ENCODE data around the gene C1orf116.

DNA sequence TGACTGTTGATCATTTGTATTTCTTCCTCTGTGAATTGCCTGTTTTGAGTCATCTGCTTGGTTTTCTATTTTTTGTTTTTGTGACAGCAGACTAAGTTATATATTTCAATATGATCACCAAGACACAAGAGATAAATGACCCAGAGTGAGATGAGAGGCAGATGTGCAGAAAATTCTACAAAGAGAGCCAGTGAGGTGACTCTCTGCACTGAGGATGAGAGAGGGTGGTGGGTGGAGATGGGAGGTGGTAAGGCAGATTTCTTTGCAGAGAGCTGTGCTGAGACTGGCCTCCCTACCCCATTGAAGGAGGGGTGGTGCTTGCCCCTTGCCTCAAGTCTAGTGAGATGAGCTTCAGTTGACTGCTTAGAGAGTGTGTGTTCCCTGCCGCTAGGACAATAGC is 44.7 kb downstream of the C1orf116 start:
- TF ChIP-seq, protein P1, sequence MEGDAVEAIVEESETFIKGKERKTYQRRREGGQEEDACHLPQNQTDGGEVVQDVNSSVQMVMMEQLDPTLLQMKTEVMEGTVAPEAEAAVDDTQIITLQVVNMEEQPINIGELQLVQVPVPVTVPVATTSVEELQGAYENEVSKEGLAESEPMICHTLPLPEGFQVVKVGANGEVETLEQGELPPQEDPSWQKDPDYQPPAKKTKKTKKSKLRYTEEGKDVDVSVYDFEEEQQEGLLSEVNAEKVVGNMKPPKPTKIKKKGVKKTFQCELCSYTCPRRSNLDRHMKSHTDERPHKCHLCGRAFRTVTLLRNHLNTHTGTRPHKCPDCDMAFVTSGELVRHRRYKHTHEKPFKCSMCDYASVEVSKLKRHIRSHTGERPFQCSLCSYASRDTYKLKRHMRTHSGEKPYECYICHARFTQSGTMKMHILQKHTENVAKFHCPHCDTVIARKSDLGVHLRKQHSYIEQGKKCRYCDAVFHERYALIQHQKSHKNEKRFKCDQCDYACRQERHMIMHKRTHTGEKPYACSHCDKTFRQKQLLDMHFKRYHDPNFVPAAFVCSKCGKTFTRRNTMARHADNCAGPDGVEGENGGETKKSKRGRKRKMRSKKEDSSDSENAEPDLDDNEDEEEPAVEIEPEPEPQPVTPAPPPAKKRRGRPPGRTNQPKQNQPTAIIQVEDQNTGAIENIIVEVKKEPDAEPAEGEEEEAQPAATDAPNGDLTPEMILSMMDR (IDR thresholded peaks at IDR 0.05): no peak
- TF ChIP-seq SP1 (CRISPR knock-in tag; conservative IDR thresholded peaks at IDR 0.05) (no peak), NR3C1 (CRISPR knock-in tag; conservative IDR thresholded peaks at IDR 0.05; ENCODE audit: low read depth) (no peak), JUN (CRISPR knock-in tag; IDR thresholded peaks at IDR 0.05) (no peak), TP53 (CRISPR knock-in tag; IDR thresholded peaks at IDR 0.05) (no peak), NFATC4 (CRISPR knock-in tag; IDR thresholded peaks at IDR 0.05) (no peak), MYBL2 (CRISPR knock-in tag; IDR thresholded peaks at IDR 0.05) (no peak), IRF2 (CRISPR knock-in tag; IDR thresholded peaks at IDR 0.05; ENCODE audit: borderline replicate concordance, low read depth) (no peak), CREB1 (CRISPR knock-in tag; IDR thresholded peaks at IDR 0.05) (no peak), ESRRA (CRISPR knock-in tag; IDR thresholded peaks at IDR 0.05; ENCODE audit: borderline replicate concordance) (no peak), TCF7 (CRISPR knock-in tag; IDR thresholded peaks at IDR 0.05; ENCODE audit: low read depth) (no peak), TEAD1 (CRISPR knock-in tag; IDR thresholded peaks at IDR 0.05) (no peak)
- TF ChIP-seq, protein P2, sequence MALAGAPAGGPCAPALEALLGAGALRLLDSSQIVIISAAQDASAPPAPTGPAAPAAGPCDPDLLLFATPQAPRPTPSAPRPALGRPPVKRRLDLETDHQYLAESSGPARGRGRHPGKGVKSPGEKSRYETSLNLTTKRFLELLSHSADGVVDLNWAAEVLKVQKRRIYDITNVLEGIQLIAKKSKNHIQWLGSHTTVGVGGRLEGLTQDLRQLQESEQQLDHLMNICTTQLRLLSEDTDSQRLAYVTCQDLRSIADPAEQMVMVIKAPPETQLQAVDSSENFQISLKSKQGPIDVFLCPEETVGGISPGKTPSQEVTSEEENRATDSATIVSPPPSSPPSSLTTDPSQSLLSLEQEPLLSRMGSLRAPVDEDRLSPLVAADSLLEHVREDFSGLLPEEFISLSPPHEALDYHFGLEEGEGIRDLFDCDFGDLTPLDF (CRISPR knock-in tag; IDR thresholded peaks at IDR 0.05): no peak
